Stomach (tissue), 9 donors: ENCODE data around the gene MSH4. TPM values are rescaled to one million over a fixed set of nuclear protein-coding genes. Genes with fewer than 3 reads are reported as not detected.

Source experiments
- DNase-seq, 2 donors: peaks; one replicate each; pipeline versions ENCODE4 v3.0.0 to v3.0.0-alpha.2; 2013 to 2019
- H3K27ac ChIP-seq, 5 donors: fragments of 200-600 bp in 4 of 5; sonication (generic) in 4 of 5; one replicate each; pipeline ENCODE4 v1.5.1; 2013 to 2019; ENCODE audit warnings: mild to moderate bottlenecking in 1 of 5, moderate library complexity in 1 of 5
- H3K27me3 ChIP-seq, 3 donors: fragments of 200-600 bp; sonication (generic); one replicate each; pipeline ENCODE4 v1.5.1; 2017 to 2019; ENCODE audit warnings: mixed run types in 1 of 3
- H3K36me3 ChIP-seq, 4 donors: fragments of 200-600 bp; sonication (generic); 1 replicate in 3 of 4; 2 replicates in 1 of 4; pipeline ENCODE4 v1.5.1; 2016 to 2019
- H3K4me1 ChIP-seq, 4 donors: fragments of 200-600 bp; sonication (generic); one replicate each; pipeline ENCODE4 v1.5.1; 2016 to 2019
- H3K4me3 ChIP-seq, 4 donors: fragments of 200-600 bp; sonication (generic) in 3 of 4; one replicate each; pipeline ENCODE4 v1.5.1; 2016 to 2019; ENCODE audit warnings: mild to moderate bottlenecking in 1 of 4
- H3K9me3 ChIP-seq, 4 donors: fragments of 200-600 bp; sonication (generic); one replicate each; pipeline ENCODE4 v1.5.1; 2016 to 2019
- CTCF ChIP-seq, 7 experiments: fragments of 450-650 bp in 4 of 7; fragments of 200-600 bp in 3 of 7; sonication (generic) in 3 of 7; IDR thresholded peaks; one replicate each; pipeline ENCODE4 v1.5.1; 2016 to 2019; ENCODE audit warnings: antibody characterized with exemption in 7 of 7, control low read depth in 2 of 7, mild to moderate bottlenecking in 1 of 7
- EP300 ChIP-seq: sonication (generic); formaldehyde crosslinking; IDR thresholded peaks from one replicate; pipeline ENCODE4 v1.6.1; 2017; ENCODE audit warnings: antibody characterized with exemption
- POLR2A ChIP-seq, 4 donors: fragments of 450-650 bp; IDR thresholded peaks; one replicate each; pipeline ENCODE4 v1.6.1; 2016; ENCODE audit warnings: antibody characterized with exemption in 4 of 4, control low read depth in 2 of 4, mild to moderate bottlenecking in 1 of 4, moderate library complexity in 1 of 4
- POLR2AphosphoS5 ChIP-seq, 3 donors: sonication (generic); formaldehyde crosslinking; IDR thresholded peaks; one replicate each; pipeline ENCODE4 v1.6.1; 2016; ENCODE audit warnings: antibody characterized with exemption in 3 of 3
- WGBS, 5 donors: extraction: QIAGEN DNeasy Blood & Tissue Kit in 3 of 5; methylation state at CpG; one replicate each; pipeline versions ENCODE4 v1.1.5 to v1.1.7; 2013 to 2018; 5-methylcytosine and 5-hydroxymethylcytosine counted together
- intact Hi-C: fragments of 100-400 bp; cut with DNase I; formaldehyde crosslinking; loops from one replicate; pipeline ENCODE4 v1.15.1; 2023; ENCODE audit warnings: low total_unique reads
- polyA plus RNA-seq, 3 donors: library from polyadenylated mRNA; stranded (reverse); fragments of 200-250 nt; gene quantifications; one replicate each; pipeline ENCODE4 v1.2.3, GENCODE V29; 2013
- total RNA-seq, 5 donors: library from RNA; depleted of rRNA; stranded (reverse); fragments of >200 nt; gene quantifications; one replicate each; pipeline versions ENCODE4 v1.1.0 to v1.2.3, GENCODE V29; 2014 to 2016
- donor health status: healthy with polysubstance abuse.
- donor health status: Bipolar disorder and iron deficiency.
- donor health status: healthy.

The MSH4 gene
- total and polyA plus RNA-seq, 8 donors = 0.14 to 0.30 (median 0.18) TPM; not detected in 5

DNA sequence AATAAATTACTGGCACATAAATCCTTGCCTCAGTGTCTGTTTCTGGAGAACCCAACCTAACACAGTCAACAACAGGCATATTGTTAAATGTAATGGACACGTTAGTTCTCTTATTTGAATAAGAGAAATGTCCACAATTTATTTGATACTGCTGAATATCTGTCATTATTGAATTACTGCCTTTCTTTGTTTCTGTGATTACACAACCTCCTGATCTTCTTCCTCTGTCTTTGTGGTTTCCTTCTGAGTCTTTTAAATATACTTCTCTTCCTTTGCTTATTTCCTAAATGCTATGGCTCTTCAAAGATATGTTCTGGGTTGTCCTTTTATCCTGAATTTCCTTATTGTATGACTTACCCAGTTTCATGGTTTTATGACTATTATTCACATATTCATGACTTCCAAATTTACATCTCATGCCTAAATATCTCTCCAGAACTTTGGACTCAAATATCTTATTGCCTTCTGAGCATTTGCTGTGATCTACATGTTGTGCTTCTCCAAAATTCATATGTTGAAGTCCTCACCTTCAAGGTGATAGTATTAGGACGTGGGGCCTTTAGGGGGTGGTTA, 39.9 kb downstream of the MSH4 start:
- no peak for TF ChIP-seq CTCF (IDR thresholded peaks at IDR 0.05)
- no peak for TF ChIP-seq POLR2AphosphoS5 (IDR thresholded peaks at IDR 0.05)
- no peak for TF ChIP-seq POLR2A (IDR thresholded peaks at IDR 0.05)
- TF ChIP-seq EP300 = no peak
- Histone ChIP-seq H3K27me3 (no peaks in the 10 kb centered on the region), H3K36me3 (no peaks in the 10 kb centered on the region), H3K9me3 (peaks cover 0 to 21% (median 14%) of the 10 kb centered on the region in 4 donors), H3K4me1 (no peaks in the 10 kb centered on the region), H3K27ac (no peak overlapping the region), H3K4me3 (no peak overlapping the region)
- intact Hi-C loops = no loop called here
- 41 to 50% (median 42%) methylated on average over 2 of the region's 2 CpGs for WGBS, 5 donors
- DNase-seq = no peak

DNA sequence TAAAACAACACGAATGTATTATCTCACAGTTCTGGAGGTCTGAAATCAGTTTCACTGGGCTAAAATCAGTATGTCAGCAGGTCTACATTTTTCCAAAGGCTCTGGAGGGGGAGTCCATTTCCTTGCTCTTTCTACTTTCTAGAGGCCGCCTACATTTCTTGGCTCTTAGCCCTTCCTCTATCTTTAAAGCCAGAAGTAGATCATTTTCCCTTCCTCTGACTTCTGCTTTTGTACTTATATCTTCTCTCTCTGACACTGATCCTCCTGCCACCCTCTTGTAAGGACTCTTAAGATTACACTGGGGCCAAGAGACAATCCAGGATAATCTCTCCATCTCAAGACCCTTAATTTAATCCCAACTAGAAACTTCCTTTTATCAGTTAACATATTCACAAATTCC, 41.4 kb downstream of the MSH4 start:
- no peaks in the 10 kb centered on the region for H3K36me3 ChIP-seq
- H3K9me3 ChIP-seq = peaks cover 0 to 21% (median 13%) of the 10 kb centered on the region in 4 donors
- TF ChIP-seq POLR2AphosphoS5 (IDR thresholded peaks at IDR 0.05) = no peak
- TF ChIP-seq EP300 = no peak
- TF ChIP-seq CTCF (IDR thresholded peaks at IDR 0.05) = no peak
- TF ChIP-seq POLR2A (IDR thresholded peaks at IDR 0.05) = no peak
- 78 to 87% (median 79%) methylated on average over 2 of the region's 2 CpGs for WGBS, 5 donors
- H3K27me3 ChIP-seq = no peaks in the 10 kb centered on the region
- DNase-seq = no peak
- H3K4me1 ChIP-seq = no peaks in the 10 kb centered on the region
- intact Hi-C loops = no loop called here
- no peak overlapping the region for H3K27ac ChIP-seq
- H3K4me3 ChIP-seq = no peak overlapping the region

DNA sequence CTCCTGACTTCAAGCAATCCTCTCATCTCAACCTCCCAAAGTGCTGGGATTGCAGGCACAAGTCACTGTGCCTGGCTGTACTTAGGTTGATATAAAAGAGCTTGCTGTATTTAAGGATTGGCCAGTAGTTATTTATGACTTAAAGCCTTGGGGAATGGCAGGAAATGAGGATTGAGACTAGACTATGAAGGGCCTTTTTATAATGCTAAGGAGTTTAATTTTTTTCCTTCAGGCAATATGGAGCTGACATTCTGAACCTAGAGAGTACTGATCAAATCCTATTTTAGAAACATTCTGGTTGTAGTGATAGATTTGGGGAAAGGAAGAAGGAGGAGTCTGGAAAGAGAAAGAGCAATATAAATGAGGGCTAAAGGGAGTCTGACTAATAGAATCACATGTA, 44.7 kb downstream of the MSH4 start:
- intact Hi-C loops = no loop called here
- Histone ChIP-seq H3K4me3 (no peak overlapping the region), H3K4me1 (no peaks in the 10 kb centered on the region), H3K27me3 (no peaks in the 10 kb centered on the region), H3K9me3 (no peaks in the 10 kb centered on the region), H3K36me3 (no peaks in the 10 kb centered on the region), H3K27ac (no peak overlapping the region)
- DNase-seq = no peak
- no peak for TF ChIP-seq POLR2A (IDR thresholded peaks at IDR 0.05)
- no peak for TF ChIP-seq POLR2AphosphoS5 (IDR thresholded peaks at IDR 0.05)
- no peak for TF ChIP-seq EP300
- no peak for TF ChIP-seq CTCF (IDR thresholded peaks at IDR 0.05)

DNA sequence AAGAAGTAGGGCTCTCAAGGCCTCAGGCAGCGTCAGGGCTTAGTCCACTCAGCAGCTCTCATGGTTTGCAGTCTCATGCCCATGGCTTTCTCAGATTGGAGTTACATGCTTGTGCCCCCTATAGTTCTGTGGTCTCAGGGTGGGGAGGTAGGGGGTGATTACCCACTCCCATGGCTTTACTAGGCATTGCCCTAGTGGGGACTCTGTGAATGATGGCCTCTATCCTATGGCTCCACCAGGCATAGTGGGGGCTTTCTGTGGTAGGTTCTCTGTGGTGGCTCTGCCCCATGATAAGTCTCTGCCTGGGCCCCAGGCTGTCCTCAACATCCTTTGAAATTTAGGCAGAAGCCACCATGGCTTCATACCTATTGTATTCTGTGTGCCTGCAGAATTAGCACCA, 48.9 kb downstream of the MSH4 start:
- no peak overlapping the region for H3K27ac ChIP-seq
- DNase-seq = no peak
- H3K4me3 ChIP-seq = no peak overlapping the region
- 0 to 56% (median 2%) methylated on average over 1 of the region's 1 CpG for WGBS, 5 donors
- no peaks in the 10 kb centered on the region for H3K36me3 ChIP-seq
- TF ChIP-seq CTCF (IDR thresholded peaks at IDR 0.05) (no peak), POLR2A (IDR thresholded peaks at IDR 0.05) (no peak), EP300 (no peak), POLR2AphosphoS5 (IDR thresholded peaks at IDR 0.05) (no peak)
- no peaks in the 10 kb centered on the region for H3K27me3 ChIP-seq
- H3K4me1 ChIP-seq = no peaks in the 10 kb centered on the region
- H3K9me3 ChIP-seq = no peaks in the 10 kb centered on the region
- intact Hi-C loops = no loop called here
